ENCODE measurements around the gene CNOT1.
"Not testable (repeated sequence)": the region's sequence is repeated elsewhere in the genome, so short reads cannot be mapped to it uniquely, and the experiment has no call there.

The CNOT1 gene

GRCh38 chr16:58577141-58577540 lies 52.5 kb downstream of the CNOT1 start:
- DNase-seq, result no peak

- DNase-seq, result no peak
These were observed 54.7 kb downstream of the CNOT1 start for GRCh38 chr16:58574895-58575294.

GRCh38 chr16:58565697-58566096 lies 63.9 kb downstream of the CNOT1 start:
- DNase-seq, result not testable (repeated sequence)

- DNase-seq, result no peak
These were observed 65.9 kb downstream of the CNOT1 start for GRCh38 chr16:58563775-58564174.

GRCh38 chr16:58563235-58563634 lies 66.4 kb downstream of the CNOT1 start:
- DNase-seq, result no peak

- DNase-seq, result no peak
These were observed 72.9 kb downstream of the CNOT1 start for GRCh38 chr16:58556678-58557077.

- DNase-seq, result no peak
These were observed 78.1 kb downstream of the CNOT1 start for GRCh38 chr16:58551496-58551895.

- no peak for DNase-seq
These were observed 81.2 kb downstream of the CNOT1 start for GRCh38 chr16:58548378-58548777.

- DNase-seq, result no peak
These were observed 85.9 kb downstream of the CNOT1 start for GRCh38 chr16:58543685-58544084.

GRCh38 chr16:58542291-58542690 lies 87.3 kb downstream of the CNOT1 start:
- DNase-seq, result no peak

- no peak for DNase-seq
These were observed 87.9 kb downstream of the CNOT1 start for GRCh38 chr16:58541711-58542110.

GRCh38 chr16:58537124-58537906 lies 92.3 kb downstream of the CNOT1 start:
- no peak for DNase-seq

- no peak for DNase-seq
These were observed 93.3 kb downstream of the CNOT1 start for GRCh38 chr16:58536278-58536677.

- DNase-seq, result no peak
These were observed 94.5 kb downstream of the CNOT1 start for GRCh38 chr16:58535100-58535499.

- no peak for DNase-seq
These were observed 95.7 kb downstream of the CNOT1 start for GRCh38 chr16:58533751-58534470.

- no peak for DNase-seq
These were observed 97.2 kb downstream of the CNOT1 start for GRCh38 chr16:58532414-58532813.

GRCh38 chr16:58530179-58530578 lies 99.4 kb downstream of the CNOT1 start:
- no peak for DNase-seq

- DNase-seq, result no peak
These were observed 109.9 kb downstream of the CNOT1 start for GRCh38 chr16:58519707-58520106.

- no peak for DNase-seq
These were observed 110.7 kb downstream of the CNOT1 start for GRCh38 chr16:58518980-58519368.

GRCh38 chr16:58518083-58518979 lies 111.3 kb downstream of the CNOT1 start:
- no peak for DNase-seq

- DNase-seq, result no peak
These were observed 112.9 kb downstream of the CNOT1 start for GRCh38 chr16:58516768-58517107.

- no peak for DNase-seq
These were observed 113.5 kb downstream of the CNOT1 start for GRCh38 chr16:58515871-58516767.
